ENCODE measurements around the gene ERP27.

ERP27 gene

GRCh38 chr12:14959463-14959862 lies 21.1 kb upstream of the ERP27 start:
- no peak for DNase-seq

- no peak for DNase-seq
These were observed 20.7 kb upstream of the ERP27 start for GRCh38 chr12:14959126-14959440.

- DNase-seq: no peak
These were observed 20.2 kb upstream of the ERP27 start for GRCh38 chr12:14958361-14959125.

GRCh38 chr12:14957551-14958168 lies 19.3 kb upstream of the ERP27 start:
- no peak for DNase-seq

- no peak for DNase-seq
These were observed 18.6 kb upstream of the ERP27 start for GRCh38 chr12:14956905-14957304.

- peak; percentile 24 for DNase-seq
These were observed 17.9 kb upstream of the ERP27 start for GRCh38 chr12:14956024-14956891.

GRCh38 chr12:14954269-14954668 lies 15.9 kb upstream of the ERP27 start:
- DNase-seq: no peak

GRCh38 chr12:14953752-14954151 lies 15.4 kb upstream of the ERP27 start:
- no peak for DNase-seq

GRCh38 chr12:14952299-14952921 lies 14.1 kb upstream of the ERP27 start:
- no peak for DNase-seq

- no peak for DNase-seq
These were observed 13.5 kb upstream of the ERP27 start for GRCh38 chr12:14951851-14952250.

- DNase-seq: no peak
These were observed 12.8 kb upstream of the ERP27 start for GRCh38 chr12:14950982-14951746.

GRCh38 chr12:14950421-14950820 lies 12.1 kb upstream of the ERP27 start:
- peak; percentile 31 for DNase-seq

GRCh38 chr12:14949631-14950030 lies 11.3 kb upstream of the ERP27 start:
- peak; percentile 29 for DNase-seq

- DNase-seq: peak; percentile 31
These were observed 10.3 kb upstream of the ERP27 start for GRCh38 chr12:14948672-14949071.

- no peak for DNase-seq
These were observed 8.5 kb upstream of the ERP27 start for GRCh38 chr12:14946861-14947260.

- no peak for DNase-seq
These were observed 7.8 kb upstream of the ERP27 start for GRCh38 chr12:14946162-14946561.

- no peak for DNase-seq
These were observed 4.0 kb upstream of the ERP27 start for GRCh38 chr12:14942196-14942931.

GRCh38 chr12:14941369-14941768 lies 3.0 kb upstream of the ERP27 start:
- DNase-seq: no peak

GRCh38 chr12:14937689-14938088 lies 648 bp downstream of the ERP27 start:
- no peak for DNase-seq

GRCh38 chr12:14937014-14937413 lies 1.3 kb downstream of the ERP27 start:
- DNase-seq: no peak

GRCh38 chr12:14936224-14936861 lies 2.0 kb downstream of the ERP27 start:
- DNase-seq: no peak
